Muscle of back (tissue), 11 donors: Measurements from ENCODE around the gene NSD2. TPM values are rescaled to one million over a fixed set of nuclear protein-coding genes. Genes with fewer than 3 reads are reported as not detected.

Experiments
- DNase-seq, 3 donors: peaks; one replicate each; pipeline versions ENCODE4 v3.0.0 to v3.0.0-alpha.2; 2013
- polyA plus RNA-seq, 10 donors: library from polyadenylated mRNA; unstranded; fragments of 120-200 nt; gene quantifications; one replicate each; pipeline ENCODE4 v1.2.1, GENCODE V29; 2013; ENCODE audit not compliant: insufficient read length in 10 of 10

NSD2 gene
- polyA plus RNA-seq, 10 donors: 37.1 to 61.6 (median 49.4) TPM

DNA sequence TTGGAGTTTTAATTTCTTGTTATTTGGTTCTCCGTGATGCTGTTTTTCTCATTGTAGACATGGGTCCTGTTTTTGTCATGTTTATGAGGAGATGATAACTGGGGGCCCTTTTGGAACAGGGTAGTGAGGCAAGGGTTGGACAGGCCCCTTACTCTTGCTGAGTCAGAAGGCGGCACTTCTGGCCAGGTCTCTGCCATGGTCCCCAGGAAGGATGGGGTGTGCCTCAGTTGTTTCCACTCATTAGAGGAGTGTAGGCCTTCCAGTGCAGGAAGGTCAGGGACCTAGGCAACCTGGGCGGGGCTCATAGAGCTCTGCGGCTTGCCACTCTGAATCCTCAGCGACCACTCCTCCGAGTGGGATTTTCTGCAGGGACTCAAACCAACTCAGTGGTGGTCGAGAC, 69.4 kb downstream of the NSD2 start:
- DNase-seq: no peak

- DNase-seq: no peak
Measured at GRCh38 chr4:1943928-1944327, 72.7 kb downstream of the NSD2 start.

GRCh38 chr4:1945124-1945895, 74.1 kb downstream of the NSD2 start:
- no peak for DNase-seq

- no peak for DNase-seq
Measured at GRCh38 chr4:1945912-1946311, 74.7 kb downstream of the NSD2 start.

GRCh38 chr4:1948232-1948631, 77.0 kb downstream of the NSD2 start:
- DNase-seq: no peak

DNA sequence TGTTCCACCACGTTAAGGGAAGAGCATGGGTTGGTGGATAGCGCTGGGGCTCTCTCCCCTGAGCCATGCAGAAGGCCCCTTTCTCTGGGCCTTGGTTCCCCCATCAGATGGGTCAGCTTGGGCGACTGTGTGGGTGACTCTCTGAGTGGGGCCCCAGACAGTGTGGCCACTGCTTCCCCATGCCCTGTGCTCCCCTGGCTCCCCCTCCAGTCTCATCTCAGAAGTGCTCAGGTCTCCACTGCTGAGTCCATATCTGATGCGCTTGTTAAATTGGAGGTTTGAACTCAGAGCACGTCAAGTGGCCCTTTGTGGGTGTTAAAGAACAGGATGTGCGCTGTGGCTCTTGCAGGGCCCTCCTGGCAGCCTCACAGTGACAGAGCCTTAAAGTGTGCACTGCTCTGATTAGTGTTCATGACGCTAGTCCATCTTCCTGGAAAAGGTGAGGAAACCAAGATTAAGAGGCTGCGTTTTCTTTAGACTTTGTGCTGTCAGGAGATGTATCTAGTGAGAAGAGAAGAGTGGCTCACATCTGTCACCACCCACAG, 77.8 kb downstream of the NSD2 start:
- no peak for DNase-seq

DNA sequence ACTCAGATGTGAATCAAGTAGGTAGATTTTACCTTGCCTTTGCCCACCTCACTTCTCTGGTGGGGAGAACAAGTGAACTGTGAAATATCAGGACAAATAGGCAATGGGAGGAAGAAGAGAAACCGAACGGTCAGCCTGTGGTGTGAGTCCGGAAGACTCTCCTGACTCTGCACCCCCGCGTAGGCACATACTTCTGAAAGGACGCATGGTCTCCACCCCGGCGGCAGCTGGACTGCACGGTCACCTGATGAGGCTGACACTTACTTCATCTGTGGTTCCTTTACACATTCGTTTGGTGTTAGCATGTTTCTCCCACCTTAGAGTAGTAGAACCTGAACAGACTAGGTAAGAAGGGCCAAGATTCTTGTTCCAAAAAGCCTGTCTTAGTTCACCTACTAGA, 79.2 kb downstream of the NSD2 start:
- DNase-seq: no peak

DNA sequence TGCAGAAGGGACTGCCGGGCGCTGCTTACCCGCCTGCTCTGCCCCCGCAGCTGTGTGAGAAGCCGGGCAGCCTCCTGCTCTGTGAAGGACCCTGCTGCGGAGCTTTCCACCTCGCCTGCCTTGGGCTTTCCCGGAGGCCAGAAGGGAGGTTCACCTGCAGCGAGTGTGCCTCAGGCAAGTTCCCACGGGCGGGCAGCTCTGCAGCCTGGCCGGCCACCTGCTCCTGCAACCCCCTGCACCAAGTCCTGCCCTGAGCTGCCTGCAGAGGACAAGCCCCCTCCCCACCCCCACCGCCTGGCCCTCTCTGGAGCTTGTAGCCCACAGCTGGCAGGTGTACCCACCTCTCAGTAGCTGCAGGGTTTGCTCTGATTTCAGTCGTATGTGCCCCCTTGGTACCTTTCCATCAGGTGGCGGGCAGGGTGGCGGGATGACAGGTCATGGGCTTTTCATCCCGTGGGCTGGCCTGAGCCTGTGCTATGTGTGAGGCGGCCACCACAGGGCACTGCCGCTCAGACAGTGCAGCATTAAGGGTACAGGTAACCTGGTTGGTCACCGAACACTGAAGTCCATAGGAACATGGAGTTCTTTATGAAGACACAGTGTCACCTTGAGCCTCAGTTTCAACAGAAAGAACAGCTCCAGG, 81.0 kb downstream of the NSD2 start:
- no peak for DNase-seq

GRCh38 chr4:1952719-1953118, 81.5 kb downstream of the NSD2 start:
- DNase-seq: no peak

GRCh38 chr4:1953335-1953734, 82.1 kb downstream of the NSD2 start:
- DNase-seq: no peak

- DNase-seq: no peak
Measured at GRCh38 chr4:1956631-1957030, 85.4 kb downstream of the NSD2 start.

GRCh38 chr4:1958276-1959103, 87.3 kb downstream of the NSD2 start:
- no peak for DNase-seq

- no peak for DNase-seq
Measured at GRCh38 chr4:1959104-1959384, 87.9 kb downstream of the NSD2 start.

DNA sequence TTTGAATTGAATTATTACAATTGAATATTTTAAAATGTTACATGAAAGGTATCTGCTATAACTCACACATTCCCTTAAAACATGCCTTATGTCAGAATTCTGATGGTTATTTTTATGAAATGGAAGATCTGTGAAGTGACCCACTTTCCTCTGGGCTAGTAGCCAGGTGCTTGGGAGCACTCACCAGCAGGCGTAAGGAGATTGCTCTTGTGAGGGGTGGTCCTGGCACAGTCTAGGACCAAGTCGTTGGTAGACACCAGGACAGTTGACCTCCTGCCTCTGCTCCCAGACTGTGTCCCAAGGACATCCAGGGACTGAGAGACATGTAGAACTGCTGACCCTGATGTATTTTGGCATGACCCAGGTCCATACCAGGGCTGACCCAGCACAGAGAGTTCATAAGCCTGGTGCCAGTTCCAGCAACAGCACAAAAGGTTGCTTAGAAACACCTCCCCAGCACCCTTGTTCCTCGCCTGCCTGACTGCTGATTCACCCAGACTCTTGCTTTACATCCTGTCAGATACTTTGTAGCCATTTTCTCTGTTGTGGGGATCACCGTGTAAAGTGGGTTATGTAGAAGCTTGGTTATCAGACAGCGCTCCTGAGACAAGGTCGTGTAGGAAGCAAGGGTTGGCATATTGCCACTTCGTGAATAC, 89.1 kb downstream of the NSD2 start:
- no peak for DNase-seq

DNA sequence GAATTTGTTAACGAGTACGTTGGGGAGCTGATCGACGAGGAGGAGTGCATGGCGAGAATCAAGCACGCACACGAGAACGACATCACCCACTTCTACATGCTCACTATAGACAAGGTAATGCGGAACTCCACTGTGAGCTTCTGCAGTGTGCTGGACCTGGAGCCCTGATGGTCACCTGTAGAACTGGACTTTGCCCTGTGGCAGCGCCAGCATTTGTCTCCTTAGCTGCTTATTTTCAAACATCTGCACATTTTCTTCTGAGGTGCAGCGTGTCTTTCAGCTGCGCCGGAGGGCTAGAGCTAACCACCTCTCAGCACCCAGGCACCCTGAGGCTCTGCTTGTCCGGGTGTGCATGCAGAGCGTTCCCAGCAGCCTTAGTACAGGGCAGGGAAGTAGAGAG, 89.8 kb downstream of the NSD2 start:
- no peak for DNase-seq

GRCh38 chr4:1961563-1961962, 90.4 kb downstream of the NSD2 start:
- DNase-seq: no peak

GRCh38 chr4:1962980-1963379, 91.8 kb downstream of the NSD2 start:
- no peak for DNase-seq

DNA sequence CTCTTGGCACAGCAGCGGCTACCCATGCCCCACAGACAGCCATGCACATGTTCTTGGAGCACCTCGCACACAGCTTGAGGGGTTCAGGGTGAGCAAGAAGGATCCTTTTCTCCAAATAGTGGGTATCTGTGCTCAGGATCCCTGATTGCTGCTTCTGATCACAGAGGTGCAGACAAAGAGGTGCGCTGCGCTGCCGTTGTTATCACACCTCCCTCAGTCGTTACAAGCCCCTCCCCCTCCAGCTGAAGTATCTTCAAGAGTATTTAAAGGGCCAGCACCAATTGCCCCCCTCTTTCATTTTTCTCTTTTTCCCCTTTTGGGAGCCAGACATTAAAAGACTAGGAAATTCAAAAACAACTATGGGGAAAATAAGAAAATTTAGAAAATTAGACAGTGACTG, 93.2 kb downstream of the NSD2 start:
- DNase-seq: no peak

DNA sequence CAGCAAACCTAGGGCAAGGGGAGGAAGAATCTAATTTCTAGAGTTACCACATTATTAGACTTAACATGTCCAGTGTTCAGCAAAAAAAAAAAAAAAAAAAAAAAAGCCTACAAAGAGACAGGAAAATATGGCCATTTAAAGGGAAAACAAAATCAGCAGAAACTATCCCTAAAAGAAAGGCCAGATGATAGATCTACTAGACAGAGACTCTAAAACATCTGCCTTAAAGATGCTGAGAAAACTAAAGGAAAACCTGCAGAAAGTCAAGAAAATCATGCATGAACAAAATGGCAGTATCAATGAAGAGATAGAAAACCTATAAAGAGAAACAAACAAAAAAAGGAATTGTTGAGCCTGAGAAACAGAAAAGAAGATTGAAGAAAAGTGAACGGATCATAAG, 93.8 kb downstream of the NSD2 start:
- DNase-seq: no peak

DNA sequence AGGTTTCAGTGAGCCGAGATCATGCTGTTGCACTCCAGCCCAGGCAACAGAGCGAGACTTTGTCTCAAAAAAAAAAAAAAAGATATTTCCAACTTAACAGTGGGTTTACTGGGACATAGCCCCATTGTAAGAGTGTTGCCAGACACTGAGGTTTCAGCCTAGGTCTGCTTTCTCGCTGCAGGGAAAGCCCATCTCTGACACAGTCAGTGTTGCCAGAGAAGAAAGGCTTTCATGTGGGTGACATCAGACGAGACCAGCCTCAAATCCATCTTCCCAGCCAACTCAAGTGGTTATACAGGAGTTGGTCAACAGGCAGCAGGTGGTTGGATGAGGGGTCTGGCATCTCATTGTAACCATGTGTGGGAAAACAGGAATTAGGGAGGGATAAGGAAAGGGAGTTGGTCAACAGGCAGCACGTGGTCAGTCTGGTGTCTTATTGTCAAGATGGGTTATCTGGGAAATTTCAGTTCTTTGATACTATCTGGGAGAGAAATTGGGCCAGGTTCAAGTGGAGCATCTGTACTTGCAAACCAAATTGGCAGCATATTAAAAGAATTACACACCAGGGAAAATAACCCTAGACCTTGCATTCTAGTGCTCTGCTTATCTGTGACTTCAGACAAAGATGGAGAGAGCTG, 96.4 kb downstream of the NSD2 start:
- no peak for DNase-seq

- no peak for DNase-seq
Measured at GRCh38 chr4:1968686-1969295, 97.6 kb downstream of the NSD2 start.
